C4-2B (cell line): ENCODE results near the gene DUSP6.

Experiments used
- H3K27ac ChIP-seq: fragments of 450-650 bp; 2 replicates; pipeline ENCODE4 v1.5.1; 2017
- ZFX ChIP-seq: fragments of 450-650 bp; IDR thresholded peaks from 2 replicates; pipeline ENCODE4 v1.6.1; 2017
- TF ChIP-seq, protein P1 (sequence below): fragments of 450-650 bp; conservative IDR thresholded peaks from 2 replicates; pipeline ENCODE4 v1.5.1; 2017; ENCODE audit warnings: mild to moderate bottlenecking

DUSP6 gene

DNA sequence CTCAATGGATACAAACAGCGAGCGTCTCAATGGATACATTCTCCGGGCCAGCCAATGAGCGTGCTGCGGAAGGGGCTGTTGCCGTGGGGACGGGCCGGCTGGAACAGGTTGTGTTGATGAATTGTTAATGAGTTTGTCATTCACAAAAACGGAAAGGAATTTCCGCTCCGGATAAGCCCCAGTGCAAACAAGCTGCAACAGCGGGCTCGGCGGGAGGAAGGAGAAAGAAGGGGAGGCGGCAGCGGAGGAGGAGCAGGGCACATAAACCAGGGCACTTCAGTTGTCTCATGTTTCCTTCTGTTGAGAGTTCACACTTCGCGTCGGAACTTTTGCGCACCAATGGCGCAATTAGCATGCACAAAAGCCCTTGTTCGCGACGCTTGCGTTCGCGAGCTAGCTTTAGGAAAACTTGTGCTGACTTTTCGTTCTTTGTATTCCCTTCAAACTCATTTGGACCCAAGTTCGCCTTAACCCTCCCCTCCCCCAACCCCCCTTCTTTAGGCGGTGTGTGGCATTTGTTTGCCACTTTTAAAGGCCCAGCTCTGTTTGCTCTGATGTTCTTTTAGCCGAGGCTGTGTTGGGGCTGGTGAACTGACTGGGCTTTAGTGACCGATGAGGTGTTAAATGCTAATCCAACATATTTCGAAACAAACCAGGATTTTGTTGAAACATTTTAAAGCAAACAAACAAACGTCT, at the start of gene DUSP6:
Gene DUSP6 (minus strand): TSS at position 10 of the 696 bp plus-strand sequence. CDS start 462 bp downstream, outside the sequence.
- peak within 1 kb of the TSS; percentile 91 for H3K27ac ChIP-seq
- no peak for TF ChIP-seq ZFX
- TF ChIP-seq, protein P1, sequence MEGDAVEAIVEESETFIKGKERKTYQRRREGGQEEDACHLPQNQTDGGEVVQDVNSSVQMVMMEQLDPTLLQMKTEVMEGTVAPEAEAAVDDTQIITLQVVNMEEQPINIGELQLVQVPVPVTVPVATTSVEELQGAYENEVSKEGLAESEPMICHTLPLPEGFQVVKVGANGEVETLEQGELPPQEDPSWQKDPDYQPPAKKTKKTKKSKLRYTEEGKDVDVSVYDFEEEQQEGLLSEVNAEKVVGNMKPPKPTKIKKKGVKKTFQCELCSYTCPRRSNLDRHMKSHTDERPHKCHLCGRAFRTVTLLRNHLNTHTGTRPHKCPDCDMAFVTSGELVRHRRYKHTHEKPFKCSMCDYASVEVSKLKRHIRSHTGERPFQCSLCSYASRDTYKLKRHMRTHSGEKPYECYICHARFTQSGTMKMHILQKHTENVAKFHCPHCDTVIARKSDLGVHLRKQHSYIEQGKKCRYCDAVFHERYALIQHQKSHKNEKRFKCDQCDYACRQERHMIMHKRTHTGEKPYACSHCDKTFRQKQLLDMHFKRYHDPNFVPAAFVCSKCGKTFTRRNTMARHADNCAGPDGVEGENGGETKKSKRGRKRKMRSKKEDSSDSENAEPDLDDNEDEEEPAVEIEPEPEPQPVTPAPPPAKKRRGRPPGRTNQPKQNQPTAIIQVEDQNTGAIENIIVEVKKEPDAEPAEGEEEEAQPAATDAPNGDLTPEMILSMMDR = no peak

GRCh38 chr12:89401433-89402058, 49.2 kb upstream of the DUSP6 start:
- TF ChIP-seq, protein P1 = no peak
- no peak for TF ChIP-seq ZFX

DNA sequence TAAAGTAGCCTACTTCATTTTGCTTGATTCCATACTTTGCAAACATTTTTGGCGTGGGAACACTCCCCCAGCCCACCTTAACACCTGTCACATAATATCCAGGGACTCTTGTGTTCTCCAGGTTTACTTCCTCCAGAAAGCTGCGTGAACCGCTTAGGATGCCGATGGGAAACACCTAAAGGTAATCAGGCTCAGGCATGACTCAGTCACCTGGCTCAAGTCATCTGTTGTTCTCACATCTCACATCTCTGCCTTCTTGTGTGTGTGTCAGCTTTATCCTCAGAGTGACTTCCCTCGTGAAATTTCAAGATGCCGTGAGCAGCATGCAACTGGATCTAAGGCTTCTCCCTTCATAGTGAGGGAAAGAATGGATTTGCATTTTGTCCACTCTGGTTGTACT, 48.1 kb upstream of the DUSP6 start:
- no peak overlapping the region for H3K27ac ChIP-seq
- TF ChIP-seq, protein P1 = no peak
- TF ChIP-seq ZFX = no peak

More at GRCh38 chr12:89401433-89402058, 49.2 kb upstream of the DUSP6 start:
- H3K27ac ChIP-seq = no peak overlapping the region

DNA sequence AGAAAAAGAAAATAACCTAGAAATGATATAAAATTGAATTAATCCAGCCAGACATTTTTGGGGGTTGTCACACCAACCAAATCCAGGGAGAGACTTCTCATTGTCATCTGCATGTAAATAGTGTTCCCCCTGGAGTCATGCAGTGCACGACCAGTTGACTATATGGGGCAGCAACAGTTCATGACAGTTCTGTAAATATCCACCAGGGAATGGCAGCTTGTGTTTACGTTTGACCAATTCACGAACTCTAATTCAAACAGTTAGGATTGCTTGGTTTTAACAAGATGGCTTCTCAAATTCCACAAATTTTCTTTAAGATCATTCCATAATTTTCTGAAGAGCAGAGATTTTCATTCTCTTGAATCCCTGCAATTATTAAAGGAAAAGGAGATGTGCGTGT, 43.4 kb upstream of the DUSP6 start:
- H3K27ac ChIP-seq = no peak overlapping the region
- TF ChIP-seq ZFX = no peak
- TF ChIP-seq, protein P1 = no peak

- TF ChIP-seq ZFX = no peak
- TF ChIP-seq, protein P1 = no peak
- no peak overlapping the region for H3K27ac ChIP-seq
Measured at GRCh38 chr12:89393551-89394121, 41.3 kb upstream of the DUSP6 start.

DNA sequence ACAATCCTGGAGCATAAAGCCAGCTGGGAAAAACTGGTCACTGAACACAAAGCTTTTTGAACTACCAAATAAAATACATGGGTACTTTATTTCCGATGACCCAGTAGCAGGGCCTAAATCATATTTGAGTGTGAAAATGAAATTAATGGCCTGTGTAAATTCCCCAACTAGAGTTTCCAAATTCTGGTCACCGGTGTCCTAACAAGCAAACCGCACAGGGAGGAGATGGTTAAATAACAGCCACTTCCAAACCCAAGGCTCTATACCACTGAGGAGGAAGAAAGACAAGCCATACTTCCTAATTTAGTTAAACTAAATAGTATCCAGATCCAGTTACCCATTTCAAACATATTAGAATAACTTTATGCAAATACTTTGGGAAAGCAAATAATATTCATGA, 40.1 kb upstream of the DUSP6 start:
- H3K27ac ChIP-seq = no peak overlapping the region
- no peak for TF ChIP-seq ZFX
- TF ChIP-seq, protein P1 = no peak

DNA sequence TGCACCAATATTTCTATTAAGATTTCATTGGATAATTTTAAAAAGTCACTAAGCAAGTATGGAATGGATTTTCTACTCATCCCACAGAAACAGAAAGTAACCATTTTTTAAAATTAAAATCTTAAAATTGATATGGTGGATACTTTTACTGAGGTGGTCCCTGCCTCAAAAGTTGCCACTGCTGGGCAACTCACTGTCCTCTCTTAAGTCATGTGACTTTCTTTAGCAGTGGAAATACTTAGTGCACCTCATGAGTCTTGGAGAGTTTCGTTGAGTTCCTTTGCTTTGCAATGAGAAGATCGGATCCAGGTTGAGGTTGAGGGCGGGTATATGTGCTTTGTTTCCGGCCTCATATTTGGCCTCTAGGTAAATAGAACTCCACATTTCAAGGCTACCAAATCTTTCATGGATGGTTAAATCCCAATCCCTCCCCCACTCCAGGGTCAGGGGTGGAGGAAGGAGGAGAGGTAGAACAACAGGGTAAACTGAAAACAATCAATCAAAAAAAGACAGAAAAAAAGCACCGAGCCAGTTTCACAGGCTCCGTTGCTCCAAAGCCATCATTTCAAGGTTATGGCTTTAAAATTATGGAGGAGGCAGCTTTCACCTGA, 39.5 kb upstream of the DUSP6 start:
- TF ChIP-seq ZFX = no peak
- TF ChIP-seq, protein P1 = no peak
- no peak overlapping the region for H3K27ac ChIP-seq
